OCI-LY3 (cell line): ENCODE data around the gene GSN.

Experiments
- CTCF ChIP-seq: fragments of 200-600, 300-600 bp; sonication (generic); IDR thresholded peaks from 2 replicates; pipeline ENCODE4 v1.5.1; 2014; ENCODE audit warnings: antibody characterized with exemption, low read length, low read depth
- EZH2phosphoT487 ChIP-seq: fragments of 200-600 bp; shearing (Covaris generic); IDR thresholded peaks from 2 replicates; pipeline ENCODE4 v1.6.1; 2018; ENCODE audit warnings: antibody characterized with exemption, mixed run types, low read depth

- TF ChIP-seq CTCF (no peak), EZH2phosphoT487 (no peak)
These were observed 14.8 kb upstream of the GSN start for GRCh38 chr9:121253162-121253561.
